Body of pancreas (tissue), 4 donors: Measurements from ENCODE around the gene CIB2.

Source experiments
- CTCF ChIP-seq, 7 experiments: fragments of 450-650 bp in 4 of 7; fragments of 200-600 bp in 3 of 7; sonication (generic) in 3 of 7; IDR thresholded peaks; one replicate each; pipeline ENCODE4 v1.5.1; 2016 to 2019; ENCODE audit warnings: antibody characterized with exemption in 7 of 7
- POLR2A ChIP-seq, 3 donors: fragments of 450-650 bp; IDR thresholded peaks; one replicate each; pipeline ENCODE4 v1.6.1; 2016; ENCODE audit warnings: antibody characterized with exemption in 3 of 3, mild to moderate bottlenecking in 2 of 3

- TF ChIP-seq CTCF (IDR thresholded peaks at IDR 0.05) (no peak), POLR2A (IDR thresholded peaks at IDR 0.05) (no peak)
These were observed 565 bp downstream of the CIB2 start for GRCh38 chr15:78130466-78131294.
